Stimulated activated CD4-positive, alpha-beta T cell treated with anti-CD3 and anti-CD28 coated beads, TNF-alpha, amount 100 ng/mL, for 1 hour (primary cell): ENCODE results near the gene PPP2R2D.
"Not testable (repeated sequence)": the region's sequence is repeated elsewhere in the genome, so short reads cannot be mapped to it uniquely, and the experiment has no call there.

Experiments
- DNase-seq, 3 donors: peaks; one replicate each; pipeline ENCODE4 v3.0.0-alpha.2; 2020; ENCODE audit warnings: low read depth in 3 of 3, low spot score in 1 of 3

PPP2R2D gene

DNA sequence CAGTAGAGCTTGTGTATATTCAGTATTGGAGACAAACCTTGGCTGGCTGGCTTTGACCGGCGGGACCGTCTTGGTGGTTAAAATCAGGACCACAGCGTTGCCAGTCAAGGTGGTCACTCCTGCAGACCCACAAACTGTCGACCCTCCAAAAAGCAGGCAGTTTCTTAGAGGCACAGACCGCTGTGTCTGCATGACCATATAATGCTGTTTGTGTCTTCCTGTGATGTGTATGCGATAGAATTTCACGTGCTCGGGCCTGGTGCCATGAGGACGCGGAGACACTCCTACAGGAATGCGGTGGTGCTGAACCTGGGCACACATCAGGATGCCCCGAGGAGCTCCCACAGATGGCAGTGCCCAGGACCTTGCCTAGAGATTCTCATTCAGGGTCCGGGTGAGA, 46.1 kb downstream of the PPP2R2D start:
- DNase-seq, result no peak

DNA sequence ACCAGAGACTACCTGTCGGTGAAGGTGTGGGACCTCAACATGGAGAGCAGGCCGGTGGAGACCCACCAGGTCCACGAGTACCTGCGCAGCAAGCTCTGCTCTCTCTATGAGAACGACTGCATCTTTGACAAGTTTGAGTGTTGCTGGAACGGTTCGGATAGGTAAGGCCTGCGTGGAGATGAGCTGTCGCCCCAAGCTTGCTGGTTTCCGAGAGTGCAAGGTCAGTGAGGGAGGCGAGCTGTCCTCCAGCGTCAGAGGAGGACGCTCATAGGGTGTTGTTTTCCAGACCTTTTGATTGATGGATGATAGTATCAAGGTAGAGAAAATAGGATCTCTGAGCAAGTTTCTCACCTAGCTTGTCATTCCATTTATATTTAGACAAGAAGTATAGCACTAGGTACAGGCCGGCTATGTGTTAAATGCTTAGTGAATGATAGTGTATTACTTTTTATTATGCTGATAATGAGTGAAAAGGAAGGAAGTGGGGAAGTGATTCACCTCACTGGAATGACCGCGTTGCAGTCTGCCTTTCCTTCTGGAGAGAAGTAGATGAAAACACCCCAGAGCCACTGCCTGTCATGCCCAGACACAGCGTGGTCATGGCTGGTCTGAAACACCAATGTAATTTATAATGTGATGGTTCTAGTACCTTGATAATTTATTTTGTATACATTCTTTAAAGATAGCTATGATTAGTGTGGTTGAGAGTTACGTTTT, 47.0 kb downstream of the PPP2R2D start:
- DNase-seq, result no peak

DNA sequence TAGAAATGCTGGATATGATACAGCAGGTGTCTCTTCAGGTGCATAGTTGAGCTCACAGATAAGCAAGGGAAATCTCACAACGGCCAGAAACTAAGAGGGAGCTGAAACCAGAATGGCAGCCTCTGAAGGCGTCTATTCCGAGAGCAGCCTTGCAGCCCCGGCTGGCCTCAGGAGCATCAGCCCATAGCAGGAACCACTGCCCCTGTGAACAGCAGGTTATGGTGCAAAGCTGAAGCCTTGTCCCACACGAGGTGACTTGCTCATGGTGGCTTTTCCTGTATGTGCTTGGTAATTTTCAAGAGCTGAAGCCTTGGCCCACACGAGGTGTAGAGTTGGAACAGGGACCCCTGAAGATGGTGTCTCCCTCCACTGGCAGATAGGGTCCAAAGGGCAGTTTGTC, 47.7 kb downstream of the PPP2R2D start:
- no peak for DNase-seq

DNA sequence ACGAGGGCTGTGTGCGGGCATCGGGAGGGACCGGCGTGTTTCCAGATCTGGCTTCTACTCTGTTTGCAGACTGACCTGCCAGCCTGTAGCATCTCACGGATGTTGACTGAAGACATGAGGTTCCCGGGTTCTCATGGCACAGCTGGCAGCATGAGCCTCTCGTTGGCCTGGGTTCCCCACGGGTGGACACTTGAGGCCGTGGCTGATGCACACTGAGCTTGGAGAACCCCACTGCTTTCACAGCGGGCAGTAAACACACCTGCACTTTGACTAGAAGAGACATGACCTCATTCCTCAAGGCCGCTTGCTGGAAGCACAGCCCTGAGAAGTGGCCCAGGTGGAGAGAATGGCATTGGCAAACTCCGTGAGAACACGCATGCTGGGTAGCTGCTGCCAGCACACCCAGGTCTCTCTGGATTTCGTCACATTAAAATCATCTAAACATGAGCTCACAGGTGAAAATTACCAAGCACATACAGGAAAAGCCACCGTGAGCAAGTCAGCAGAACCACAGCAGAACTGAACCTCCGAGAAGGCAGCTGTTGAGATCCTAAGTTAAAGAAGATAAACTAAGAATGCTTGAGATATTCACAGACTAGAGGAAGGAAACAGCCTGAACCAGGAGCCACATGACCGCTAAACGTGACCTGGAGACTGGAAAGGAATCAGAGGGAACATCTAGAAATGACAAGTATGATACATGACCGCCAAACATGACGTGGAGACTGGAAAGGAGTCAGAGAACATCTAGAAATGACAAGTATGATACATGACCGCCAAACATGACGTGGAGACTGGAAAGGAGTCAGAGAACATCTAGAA, 48.4 kb downstream of the PPP2R2D start:
- DNase-seq, result no peak

DNA sequence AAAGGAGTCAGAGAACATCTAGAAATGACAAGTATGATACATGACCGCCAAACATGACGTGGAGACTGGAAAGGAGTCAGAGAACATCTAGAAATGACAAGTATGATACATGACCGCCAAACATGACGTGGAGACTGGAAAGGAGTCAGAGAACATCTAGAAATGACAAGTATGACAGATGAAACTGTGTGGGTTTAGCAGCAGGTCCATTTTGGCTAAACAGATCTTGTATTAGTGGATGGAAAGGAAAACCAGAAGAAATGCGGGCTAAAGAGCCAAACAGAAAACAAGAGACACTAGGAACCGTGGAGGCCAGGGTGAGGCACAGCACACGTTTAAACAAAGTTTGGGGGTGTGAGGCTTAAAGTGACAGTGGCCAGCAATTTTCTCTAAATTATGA, 49.1 kb downstream of the PPP2R2D start:
- not testable (repeated sequence) for DNase-seq

DNA sequence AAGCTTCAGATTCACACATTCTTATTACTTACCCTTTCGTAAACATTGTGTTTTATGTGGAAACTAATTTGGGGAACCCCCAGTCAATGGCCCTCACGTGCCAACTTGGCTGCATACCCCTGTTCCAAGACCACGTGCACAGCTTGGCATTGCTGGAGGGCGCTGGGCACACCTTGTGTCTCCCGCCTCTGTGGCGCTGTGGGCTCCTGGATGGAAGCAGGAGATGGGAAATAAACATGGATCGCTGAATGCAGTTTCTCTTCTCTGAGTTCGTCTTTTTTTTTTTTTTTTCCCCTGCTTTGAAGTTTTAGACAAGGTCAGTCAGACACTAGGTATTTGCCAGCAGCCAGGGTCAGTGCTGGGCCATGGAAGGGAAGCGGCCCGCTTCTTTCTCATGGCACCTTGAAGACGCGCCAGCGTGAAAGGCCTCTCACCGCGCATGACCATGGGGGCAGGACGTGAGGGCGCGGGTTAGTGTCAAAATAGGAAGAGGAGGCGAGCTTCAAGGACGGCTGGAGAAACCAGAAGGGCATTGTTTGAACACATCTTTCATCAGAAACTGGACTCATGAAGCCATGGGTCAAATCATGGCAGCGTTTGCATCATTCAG, 53.7 kb downstream of the PPP2R2D start:
- DNase-seq, result no peak

DNA sequence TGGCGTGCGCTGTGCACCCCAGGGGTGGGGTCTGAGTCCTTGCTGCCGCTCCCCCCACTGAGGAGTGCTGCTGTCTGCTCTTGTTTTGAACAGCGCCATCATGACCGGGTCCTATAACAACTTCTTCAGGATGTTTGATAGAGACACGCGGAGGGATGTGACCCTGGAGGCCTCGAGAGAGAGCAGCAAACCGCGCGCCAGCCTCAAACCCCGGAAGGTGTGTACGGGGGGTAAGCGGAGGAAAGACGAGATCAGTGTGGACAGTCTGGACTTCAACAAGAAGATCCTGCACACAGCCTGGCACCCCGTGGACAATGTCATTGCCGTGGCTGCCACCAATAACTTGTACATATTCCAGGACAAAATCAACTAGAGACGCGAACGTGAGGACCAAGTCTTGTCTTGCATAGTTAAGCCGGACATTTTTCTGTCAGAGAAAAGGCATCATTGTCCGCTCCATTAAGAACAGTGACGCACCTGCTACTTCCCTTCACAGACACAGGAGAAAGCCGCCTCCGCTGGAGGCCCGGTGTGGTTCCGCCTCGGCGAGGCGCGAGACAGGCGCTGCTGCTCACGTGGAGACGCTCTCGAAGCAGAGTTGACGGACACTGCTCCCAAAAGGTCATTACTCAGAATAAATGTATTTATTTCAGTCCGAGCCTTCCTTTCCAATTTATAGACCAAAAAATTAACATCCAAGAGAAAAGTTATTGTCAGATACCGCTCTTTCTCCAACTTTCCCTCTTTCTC, 55.0 kb downstream of the PPP2R2D start:
- DNase-seq, result no peak

DNA sequence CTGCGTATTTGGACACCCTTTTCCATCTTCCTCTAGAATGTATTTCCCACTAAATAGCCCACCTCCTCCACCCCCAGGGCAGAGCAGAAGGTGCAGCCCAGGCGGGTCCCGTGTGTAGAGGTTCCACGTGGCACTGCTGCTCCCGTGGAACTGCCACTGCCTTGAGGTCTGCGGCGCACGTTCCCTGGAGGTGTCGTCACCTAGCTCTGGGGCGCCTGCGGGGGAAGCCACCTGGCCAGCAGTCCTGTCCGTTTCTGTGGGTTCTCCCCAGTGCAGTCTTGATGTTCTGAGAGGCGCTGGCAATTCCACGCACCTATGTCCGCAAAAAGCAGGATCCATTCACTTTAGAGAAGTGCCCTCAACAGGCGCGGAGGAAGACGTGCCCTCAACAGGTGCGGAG, 59.0 kb downstream of the PPP2R2D start:
- no peak for DNase-seq

DNA sequence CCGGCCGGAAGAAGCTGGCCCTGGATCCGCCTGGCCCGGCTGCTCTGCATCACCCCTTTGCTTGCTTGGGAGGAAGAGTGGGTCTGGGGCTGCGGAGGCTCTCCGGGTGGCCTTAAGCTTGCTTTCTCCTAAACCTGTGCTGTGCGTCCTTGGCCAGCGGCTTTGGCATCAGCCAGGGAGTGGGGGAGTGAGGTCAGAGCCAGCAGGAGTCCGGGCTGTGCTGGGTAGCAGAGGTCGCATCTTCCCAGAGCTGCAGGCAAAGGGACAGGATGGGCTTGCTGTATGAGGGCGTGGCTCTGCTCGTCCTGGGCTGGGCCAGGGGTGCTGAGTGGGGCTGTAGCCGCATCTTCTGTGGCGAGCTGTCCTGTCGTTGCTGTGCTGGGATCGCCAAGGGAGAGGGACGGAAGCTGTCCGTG, 59.8 kb downstream of the PPP2R2D start:
- DNase-seq, result no peak

DNA sequence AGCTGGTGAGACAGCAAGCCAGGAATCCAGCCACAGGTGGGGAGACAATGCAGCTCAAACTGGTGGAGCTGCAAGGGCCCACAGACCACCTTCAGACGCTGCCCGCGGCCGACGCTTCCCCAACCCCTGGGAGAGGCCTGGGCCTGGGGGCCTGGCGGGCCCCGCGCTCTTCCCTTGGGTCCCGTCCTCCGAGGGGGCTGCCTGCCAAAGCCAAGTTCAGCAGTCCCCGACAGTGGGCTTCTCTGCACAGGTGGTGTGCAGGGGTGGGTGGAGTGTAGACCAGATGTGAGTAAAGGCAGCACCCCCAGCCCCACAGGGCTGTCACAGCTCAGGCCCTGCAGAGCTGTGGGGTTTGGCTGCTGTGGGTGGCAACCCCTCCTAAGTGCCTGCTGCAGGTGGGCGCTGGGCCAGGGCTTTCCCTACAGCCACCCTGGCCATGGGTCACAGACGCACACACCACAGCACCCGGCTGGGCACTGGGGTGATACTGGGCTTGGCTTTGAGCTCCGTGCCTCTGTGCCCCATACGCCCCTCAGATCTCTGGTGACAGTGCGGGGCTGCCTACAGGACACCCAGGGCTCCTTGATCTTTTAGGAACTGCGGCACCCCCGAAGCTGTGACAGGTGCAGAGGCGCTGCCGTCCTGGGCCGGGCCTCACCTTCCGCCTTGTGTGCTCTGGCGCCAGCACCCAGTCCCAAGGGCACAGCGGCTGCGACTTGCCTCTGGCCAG, 60.4 kb downstream of the PPP2R2D start:
- no peak for DNase-seq

DNA sequence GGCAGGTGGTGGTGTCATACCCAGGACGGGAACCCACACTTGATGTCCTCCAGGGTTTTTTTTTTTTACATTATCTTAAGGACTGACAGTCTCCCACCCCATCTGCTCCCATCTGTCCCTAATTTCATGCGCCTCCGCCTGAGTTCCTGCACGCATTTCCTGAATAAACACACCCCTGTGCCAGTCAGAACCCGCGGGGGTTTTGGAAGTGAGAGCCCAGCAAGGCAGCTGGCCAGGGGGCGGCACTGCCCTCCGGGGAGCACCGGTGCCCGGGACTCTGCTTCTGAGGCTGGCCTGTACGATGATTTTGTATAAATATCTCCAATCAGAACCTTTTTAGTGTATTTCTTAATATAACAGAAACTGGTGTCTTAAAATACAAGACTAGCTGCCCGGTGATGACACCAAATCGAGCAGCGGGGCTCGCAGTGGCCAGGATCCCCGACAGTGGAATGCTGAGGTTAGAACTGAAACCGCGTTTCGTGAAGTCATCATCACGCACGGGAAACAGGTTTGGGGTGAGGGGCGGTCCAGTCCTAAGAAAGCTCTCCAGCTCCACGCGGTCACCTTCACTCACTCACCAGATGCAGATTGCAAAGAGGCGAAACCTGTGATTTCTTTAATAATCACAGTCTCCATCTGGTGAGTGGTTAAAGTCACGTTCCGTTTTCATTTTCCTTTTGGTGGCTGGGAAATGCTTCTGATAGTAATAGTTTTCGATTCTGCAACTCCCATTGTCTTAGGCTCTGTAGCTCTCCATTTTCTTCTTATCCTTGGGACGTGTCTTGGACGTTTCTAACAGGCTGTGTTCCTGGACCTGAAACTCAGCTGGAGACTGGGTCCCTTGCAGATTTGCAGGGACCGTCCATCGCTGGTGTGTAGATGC, 61.2 kb downstream of the PPP2R2D start:
- no peak for DNase-seq

DNA sequence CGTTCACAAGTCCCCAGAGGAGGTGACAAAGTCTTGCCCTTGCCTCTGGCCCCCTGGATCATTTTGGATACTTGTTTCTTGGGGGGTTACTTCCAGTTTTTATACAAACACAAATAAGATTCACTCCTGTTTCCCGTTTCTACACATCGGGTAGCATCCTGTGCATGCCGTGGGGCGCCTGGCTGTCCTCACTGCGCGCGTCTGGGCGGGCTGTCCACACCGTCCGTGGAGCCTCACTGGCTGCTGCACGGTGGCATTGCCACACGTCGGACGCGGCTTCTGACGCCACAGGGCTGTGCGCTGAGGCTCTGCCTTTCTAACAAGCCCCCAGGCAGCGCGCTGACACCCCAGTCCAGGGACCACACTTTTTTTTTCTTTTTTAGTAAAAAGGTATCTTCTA, 62.5 kb downstream of the PPP2R2D start:
- DNase-seq, result no peak

DNA sequence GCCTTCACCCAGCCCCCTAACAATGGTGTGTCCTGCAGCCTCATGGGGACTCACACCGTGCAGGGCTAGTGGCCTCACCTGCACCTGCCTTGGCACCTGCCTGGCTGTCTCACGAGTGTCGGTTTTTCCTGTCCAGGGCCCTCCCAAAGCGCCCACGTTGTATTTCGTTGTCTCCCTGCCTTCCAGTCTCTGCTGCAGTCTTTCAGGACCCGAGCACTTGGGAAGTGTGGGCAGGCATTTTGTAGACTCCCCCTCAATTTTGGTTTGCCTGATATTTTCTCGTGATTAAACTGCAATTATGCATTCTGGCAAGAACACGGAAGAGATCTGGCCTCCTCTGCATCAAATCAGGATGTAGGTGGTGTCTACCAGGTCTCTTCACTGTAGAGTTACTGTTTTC, 63.0 kb downstream of the PPP2R2D start:
- DNase-seq, result no peak

DNA sequence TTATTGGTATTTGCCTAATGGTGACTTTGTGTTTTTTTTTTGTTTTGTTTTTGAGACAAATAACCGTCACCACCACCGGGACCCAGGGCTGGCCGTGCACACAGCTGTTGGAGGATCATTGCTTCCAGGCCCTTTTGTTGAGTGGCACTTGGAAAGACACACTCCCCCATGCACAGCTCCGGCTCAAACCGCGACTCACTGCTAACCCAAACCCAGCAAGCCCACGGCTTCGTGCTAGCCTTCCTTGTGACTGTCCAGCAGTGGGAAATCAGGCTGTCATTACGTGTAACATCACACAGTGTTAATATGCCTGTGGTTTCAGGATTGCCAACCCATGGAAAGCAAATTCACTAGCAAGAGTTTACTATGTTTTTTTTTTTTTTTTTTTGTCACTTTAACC, 63.5 kb downstream of the PPP2R2D start:
- no peak for DNase-seq

DNA sequence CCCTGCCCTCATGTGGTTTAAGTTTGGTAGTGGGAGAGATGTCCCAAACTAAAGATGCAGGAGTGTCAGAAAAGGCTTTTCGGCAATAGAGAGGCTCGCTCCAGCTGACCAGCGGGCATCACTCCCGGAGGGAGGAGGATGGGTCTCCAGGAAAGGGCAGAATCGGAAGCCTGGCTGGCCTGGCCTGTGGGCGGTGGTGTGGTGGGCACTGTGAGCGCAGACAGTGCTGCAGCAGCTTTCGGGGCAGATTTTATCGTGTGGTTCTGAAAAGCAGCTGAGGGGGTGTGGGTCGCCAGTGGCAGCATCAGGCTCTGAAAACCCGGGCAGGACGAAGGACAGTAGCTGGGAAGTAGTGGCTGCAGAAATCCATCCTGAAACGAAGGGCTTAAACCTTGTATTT, 68.1 kb downstream of the PPP2R2D start:
- no peak for DNase-seq

DNA sequence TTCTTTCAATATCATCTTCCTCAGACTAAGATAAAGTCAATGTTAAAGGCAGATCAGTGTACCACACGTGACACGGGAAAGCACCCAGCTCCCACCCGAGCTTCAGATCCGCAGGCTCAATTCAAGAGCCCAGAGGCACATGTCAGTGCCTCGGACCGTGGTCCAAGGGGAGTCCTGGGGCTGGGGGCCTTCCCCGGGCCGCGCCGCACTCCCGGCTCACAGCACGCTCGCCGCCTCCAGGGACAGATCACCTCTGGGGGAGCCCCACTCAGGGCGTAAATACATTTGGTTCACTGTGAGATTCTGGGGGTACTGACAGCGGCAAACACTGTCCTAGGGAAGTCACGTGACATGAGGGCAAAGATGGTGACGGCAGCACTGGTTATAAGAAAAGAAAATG, 70.1 kb downstream of the PPP2R2D start:
- DNase-seq, result no peak

DNA sequence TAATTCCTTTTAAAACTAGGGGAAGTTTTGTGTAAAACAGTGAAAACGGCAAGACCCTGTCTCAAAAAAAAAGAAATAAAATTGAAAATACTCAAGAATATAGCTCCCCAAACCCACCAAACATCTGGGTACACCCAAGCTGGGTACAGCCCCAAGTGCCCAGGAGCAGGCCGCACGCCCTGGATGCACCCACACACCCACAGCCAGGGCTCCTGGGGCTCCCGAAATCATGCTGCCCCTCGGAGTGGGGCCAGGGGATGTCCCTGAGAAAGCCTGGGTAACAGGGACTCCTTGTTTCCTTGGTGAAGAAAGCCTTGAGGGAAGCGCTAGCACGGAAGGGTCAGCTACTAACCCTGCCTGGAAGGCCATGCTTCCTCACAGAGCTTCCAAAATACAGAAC, 70.8 kb downstream of the PPP2R2D start:
- DNase-seq, result no peak

DNA sequence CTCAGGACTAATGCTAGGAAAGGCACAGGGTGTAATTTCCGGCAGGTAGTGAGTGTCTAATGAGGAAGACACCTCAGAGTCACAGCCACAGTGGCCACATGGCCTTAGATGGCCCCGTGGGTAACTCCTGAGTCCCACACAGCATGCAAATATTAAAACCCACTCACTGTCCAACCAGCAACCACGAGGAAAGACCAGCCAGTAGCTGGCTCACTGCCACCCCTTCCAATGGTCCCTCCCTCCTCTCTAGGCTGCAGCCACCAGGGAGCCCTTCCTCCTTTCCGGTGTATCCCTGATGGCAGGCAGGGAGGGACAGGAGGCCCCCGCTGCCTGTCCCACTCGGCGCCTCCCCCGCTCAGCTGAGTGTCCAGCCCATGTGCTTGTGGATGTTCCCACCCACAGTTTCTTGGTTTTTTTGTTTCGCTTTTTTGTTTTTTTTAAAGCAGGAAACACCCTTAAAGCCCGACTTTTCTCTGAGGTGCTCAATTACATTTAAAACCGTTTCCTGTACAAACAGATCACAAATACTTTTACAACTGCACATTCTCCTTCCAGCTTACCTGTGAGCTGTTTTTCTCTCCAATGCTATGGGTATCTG, 71.8 kb downstream of the PPP2R2D start:
- no peak for DNase-seq

DNA sequence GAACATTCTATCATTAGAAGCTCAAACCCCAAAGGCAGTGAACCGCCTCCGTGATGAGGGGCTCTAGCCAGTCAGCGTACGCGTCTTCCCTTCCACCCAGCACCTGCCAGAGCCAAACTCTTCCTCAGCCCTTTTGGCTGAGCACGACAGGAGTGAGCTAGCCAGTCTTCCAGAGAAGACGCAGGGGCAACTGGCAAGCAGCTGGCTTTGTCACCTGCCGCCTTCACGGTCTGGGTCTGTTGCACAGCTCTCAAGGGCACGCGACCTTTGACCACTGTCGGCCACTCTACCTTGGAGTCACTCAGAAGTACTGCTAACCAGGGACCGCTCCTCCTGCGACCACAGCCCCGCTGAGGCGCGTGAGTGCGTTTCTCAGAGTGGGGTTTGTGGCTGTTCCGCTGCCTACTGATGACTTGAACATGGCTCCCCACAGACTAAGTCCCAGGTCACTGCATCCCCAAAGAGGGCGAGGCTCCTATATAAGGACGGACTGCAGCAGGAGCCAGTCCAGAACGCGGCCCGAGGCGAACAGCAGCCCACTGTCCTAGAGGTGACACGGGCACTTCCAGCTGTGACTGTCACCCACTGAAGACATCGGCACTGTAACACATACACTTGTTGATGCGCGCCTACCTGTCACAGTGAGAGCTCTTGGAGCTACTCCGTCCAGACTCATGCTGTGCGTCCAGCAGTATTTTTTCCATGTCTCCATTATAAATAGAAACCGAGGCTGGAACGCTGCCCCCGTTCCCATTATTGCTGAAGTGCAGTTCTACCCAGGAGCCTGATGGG, 72.5 kb downstream of the PPP2R2D start:
- DNase-seq, result no peak
